Activated T-cell treated with anti-CD3 and anti-CD28 coated beads, Interleukin-2, amount 50 U/mL, for 4 hours (primary cell): Measurements from ENCODE around the gene ID3. TPM values are rescaled to one million over a fixed set of nuclear protein-coding genes. Genes with fewer than 3 reads are reported as not detected.

Experiments
- ATAC-seq, 2 donors: fragments of 200-7000 bp; cut with Tn5 transposase; one replicate each; pipeline ENCODE4 v1.10.0; 2021
- DNase-seq: peaks from one replicate; pipeline ENCODE4 v3.0.0-alpha.2; 2020
- H3K27me3 Mint-ChIP-seq: one replicate; pipeline ENCODE4 v1.8.0; 2021; ENCODE audit warnings: low read depth, mixed read lengths
- H3K36me3 Mint-ChIP-seq: one replicate; pipeline ENCODE4 v1.8.0; 2022; ENCODE audit warnings: mixed read lengths; ENCODE audit not compliant: insufficient read depth
- H3K4me1 Mint-ChIP-seq: one replicate; pipeline ENCODE4 v1.8.0; 2021; ENCODE audit warnings: low read depth, mixed read lengths
- H3K4me3 Mint-ChIP-seq: one replicate; pipeline ENCODE4 v1.8.0; 2021; ENCODE audit warnings: mild to moderate bottlenecking, moderate library complexity, mixed read lengths
- H3K9me3 Mint-ChIP-seq: one replicate; pipeline ENCODE4 v1.8.0; 2021; ENCODE audit warnings: mixed read lengths
- total RNA-seq, 3 donors: library from RNA; stranded (reverse); gene quantifications; one replicate each; pipeline ENCODE4 v1.2.1, GENCODE V29; 2021

Gene ID3
- total RNA-seq, 3 donors from 2014 or later, result 15.1 to 17.1 (median 15.1) TPM

GRCh38 chr1:23564529-23565122, 5.3 kb upstream of the ID3 start:
- Mint-ChIP-seq H3K4me1 (peaks cover 39% of the 10 kb centered on the region), H3K27me3 (peaks cover 30% of the 10 kb centered on the region)

DNA sequence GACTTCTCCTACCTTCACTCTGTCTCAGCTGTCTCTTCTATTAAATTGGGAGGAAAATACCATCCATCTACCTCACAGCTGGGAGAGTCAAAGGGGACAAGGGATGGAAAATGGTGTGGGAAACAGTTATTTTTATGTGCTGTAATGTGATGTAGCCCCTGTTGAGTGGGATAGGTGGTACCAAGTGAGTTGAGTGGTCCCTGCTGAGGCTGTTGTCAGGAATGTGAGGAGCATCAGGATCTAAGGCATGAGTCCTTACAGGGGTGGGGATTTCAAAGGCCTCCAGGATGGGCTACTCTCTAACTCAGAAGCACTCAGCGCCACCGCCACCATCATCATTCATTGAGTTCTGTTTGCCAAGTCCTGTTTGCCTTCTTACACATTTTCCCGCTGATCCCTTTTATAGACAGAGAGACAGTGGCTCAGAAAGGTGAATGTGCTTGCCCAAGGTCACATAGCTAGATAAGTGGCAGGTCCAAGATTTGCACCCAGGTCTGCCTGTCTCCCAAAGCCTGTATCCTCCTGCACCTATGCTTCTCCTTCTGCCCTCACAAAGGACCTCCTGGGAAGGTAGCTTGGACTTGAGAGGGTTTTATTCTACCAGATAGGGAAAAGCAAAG, 4.6 kb upstream of the ID3 start:
- ATAC-seq (no peak), DNase-seq (no peak)
- peaks cover 22% of the 10 kb centered on the region for H3K27me3 Mint-ChIP-seq
- H3K9me3 Mint-ChIP-seq, result no peaks in the 10 kb centered on the region
- no peak overlapping the region for H3K4me3 Mint-ChIP-seq
- peaks cover 44% of the 10 kb centered on the region for H3K4me1 Mint-ChIP-seq
- no peaks in the 10 kb centered on the region for H3K36me3 Mint-ChIP-seq

More at GRCh38 chr1:23564529-23565122, 5.3 kb upstream of the ID3 start:
- Mint-ChIP-seq H3K9me3 (no peaks in the 10 kb centered on the region), H3K4me3 (no peak overlapping the region), H3K36me3 (no peaks in the 10 kb centered on the region)
- no peak for ATAC-seq
- DNase-seq, result no peak

GRCh38 chr1:23563003-23563402, 3.7 kb upstream of the ID3 start:
- Mint-ChIP-seq H3K27me3 (peaks cover 17% of the 10 kb centered on the region), H3K4me3 (no peak overlapping the region), H3K4me1 (peaks cover 46% of the 10 kb centered on the region), H3K36me3 (no peaks in the 10 kb centered on the region), H3K9me3 (no peaks in the 10 kb centered on the region)
- no peak for DNase-seq
- no peak for ATAC-seq

DNA sequence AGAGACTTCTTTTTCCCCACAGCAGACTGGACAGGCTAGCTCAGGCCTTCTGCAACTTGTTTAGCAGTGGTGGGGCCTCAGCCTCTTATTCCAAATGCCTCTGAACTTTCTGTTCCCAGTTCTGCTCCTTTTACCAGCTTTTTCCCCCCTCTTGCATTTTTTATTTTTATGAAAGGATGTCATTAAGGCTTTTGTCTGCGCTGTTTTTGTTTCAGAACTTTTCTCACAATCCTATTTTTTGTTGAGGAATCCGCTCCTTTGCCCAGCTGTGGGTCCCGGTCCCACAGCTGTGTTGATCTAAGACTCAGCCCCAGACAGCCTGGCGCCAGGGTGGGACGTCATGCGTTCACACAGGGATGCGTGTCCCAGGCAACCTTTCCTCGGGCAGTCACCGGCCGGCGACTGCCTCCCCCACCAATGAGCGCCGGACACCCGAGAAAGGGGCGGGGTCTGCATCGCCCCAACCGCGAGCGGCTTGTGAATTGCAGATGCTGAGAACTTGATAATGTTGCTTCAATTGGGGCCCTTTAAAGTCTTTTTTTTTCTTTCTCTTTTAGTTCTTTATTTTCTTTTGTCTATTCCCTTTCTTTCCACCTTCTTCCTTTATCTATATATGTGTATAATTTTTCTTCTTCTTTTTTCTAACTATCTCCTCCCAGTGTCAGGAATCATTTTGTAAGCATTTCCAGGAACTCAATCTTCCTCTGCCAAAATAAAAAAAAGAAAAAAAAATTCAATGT, 3.0 kb upstream of the ID3 start:
- Mint-ChIP-seq H3K4me3 (peak overlapping the region; percentile 42), H3K36me3 (no peaks in the 10 kb centered on the region), H3K27me3 (peaks cover 14% of the 10 kb centered on the region), H3K4me1 (peaks cover 50% of the 10 kb centered on the region), H3K9me3 (no peaks in the 10 kb centered on the region)
- no peak for ATAC-seq
- no peak for DNase-seq

GRCh38 chr1:23561813-23562100, 2.5 kb upstream of the ID3 start:
- H3K36me3 Mint-ChIP-seq, result no peaks in the 10 kb centered on the region
- H3K4me3 Mint-ChIP-seq, result no peak overlapping the region
- no peak for DNase-seq
- peaks cover 53% of the 10 kb centered on the region for H3K4me1 Mint-ChIP-seq
- no peaks in the 10 kb centered on the region for H3K9me3 Mint-ChIP-seq
- peaks cover 11% of the 10 kb centered on the region for H3K27me3 Mint-ChIP-seq
- ATAC-seq, result no peak

DNA sequence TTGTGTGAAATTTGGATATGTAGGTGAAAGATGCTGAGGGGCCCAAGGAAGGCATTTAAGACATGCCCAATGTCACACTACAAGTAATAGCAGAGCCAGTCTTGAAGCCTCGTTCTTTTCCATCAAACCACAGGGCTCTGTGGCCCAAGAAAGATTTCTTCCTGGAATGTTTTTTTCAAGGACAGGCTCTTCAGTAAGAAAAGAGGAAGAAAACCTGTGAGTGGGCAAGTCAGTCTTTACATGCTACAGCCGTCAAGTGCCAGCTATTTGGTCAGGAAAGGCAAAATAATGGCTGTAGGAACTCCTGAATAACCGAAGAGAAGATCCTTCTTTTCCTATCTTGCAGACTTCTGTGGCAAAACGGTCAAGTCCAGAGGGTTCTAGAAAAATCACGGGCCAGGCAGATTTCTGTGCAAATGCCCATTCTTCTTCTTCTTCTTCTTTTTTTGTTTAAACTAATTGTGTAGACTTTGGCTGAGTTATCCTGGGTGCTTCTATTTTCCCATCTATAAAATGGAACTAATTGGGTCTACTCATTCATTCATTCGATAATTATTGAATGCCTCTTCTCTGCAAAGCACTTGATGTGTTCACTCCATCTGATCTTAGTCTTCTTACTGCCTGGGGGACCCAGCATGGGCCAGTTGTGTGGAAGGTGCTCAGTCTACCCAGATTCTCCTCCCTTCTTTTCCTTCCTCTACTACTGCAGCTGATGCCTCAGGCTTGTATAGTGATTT, 1.9 kb upstream of the ID3 start:
- DNase-seq (no peak), ATAC-seq (no peak)
- Mint-ChIP-seq H3K4me1 (peaks cover 58% of the 10 kb centered on the region), H3K36me3 (no peaks in the 10 kb centered on the region), H3K27me3 (peaks cover 7% of the 10 kb centered on the region), H3K4me3 (no peak overlapping the region), H3K9me3 (no peaks in the 10 kb centered on the region)

DNA sequence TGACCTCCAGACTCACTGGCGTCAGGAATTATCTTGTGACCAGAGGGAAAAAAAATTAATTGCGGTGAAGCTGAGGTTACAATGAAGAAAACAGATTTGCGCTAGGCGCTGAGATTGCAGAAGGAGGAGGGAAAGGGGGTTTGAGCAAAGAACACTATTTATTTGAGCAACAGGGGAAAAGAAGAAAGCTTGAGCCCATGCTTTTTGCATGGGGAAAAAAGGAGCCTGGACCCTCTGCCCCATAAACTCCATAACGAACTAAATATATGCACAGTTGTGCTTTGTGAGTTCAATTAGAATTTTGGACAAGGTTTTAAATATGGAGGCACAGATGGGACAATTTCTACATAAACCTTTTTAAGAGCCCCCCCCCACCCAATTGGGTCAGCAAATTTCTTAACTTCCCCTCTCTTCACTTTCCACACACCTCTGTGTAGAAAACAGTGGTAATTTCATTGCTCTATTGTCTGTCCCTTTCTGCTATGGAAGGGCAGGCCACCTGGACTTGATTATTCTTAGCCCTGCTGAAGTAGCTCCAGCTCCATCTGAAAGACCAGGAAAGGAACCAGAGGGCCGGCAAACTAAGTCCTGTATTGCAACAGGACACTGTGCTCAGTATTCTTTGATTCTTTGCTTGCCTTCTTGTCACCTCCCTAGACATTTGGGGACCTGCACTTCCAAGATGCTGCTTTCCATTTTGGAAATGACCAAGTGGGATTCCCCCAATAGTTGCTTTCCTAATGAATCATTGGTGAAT, 862 bp upstream of the ID3 start:
- peaks cover 69% of the 10 kb centered on the region for H3K4me1 Mint-ChIP-seq
- peak overlapping the region; percentile 89 for H3K4me3 Mint-ChIP-seq
- no peak for ATAC-seq
- no peak for DNase-seq
- no peaks in the 10 kb centered on the region for H3K9me3 Mint-ChIP-seq
- no peaks in the 10 kb centered on the region for H3K36me3 Mint-ChIP-seq
- H3K27me3 Mint-ChIP-seq, result peaks cover 4% of the 10 kb centered on the region

GRCh38 chr1:23558872-23559135, 497 bp downstream of the ID3 start:
- Mint-ChIP-seq H3K36me3 (no peaks in the 10 kb centered on the region), H3K4me1 (peaks cover 77% of the 10 kb centered on the region), H3K9me3 (no peaks in the 10 kb centered on the region), H3K27me3 (peaks cover 4% of the 10 kb centered on the region), H3K4me3 (peak overlapping the region; percentile 89)
- no peak for DNase-seq
- no peak for ATAC-seq

DNA sequence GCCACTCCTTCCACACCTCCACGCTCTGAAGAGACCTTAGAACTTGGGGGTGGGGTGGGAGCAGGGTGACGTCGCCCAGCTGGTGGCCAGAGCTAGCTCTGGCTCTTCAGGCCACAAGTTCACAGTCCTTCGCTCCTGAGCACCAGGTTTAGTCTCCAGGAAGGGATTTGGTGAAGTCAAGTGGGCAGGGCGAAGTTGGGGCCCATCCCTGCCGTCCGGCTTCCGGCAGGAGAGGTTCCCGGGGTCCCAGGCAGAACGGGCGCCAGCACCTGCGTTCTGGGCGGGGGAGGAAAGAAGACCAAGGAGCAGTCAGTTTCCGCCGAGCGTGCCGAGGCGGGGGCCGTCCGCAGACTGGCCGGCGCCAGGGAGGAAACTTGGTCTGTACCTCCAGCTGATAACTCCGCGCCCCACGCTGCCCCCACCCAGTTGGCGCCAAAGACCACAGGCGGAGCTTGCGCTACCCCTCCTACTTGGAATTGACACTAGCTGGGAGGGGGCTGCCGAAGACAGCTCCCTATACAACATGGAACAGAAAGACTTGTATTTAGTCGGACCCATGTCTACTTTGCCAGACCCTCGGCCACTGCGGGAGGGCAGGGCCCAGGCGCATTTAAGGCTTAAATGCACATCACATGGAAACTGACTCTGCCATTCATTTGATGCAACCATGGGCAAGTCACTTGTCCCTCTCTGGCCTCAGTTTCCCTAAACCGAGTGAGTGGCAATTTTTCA, 995 bp downstream of the ID3 start:
- Mint-ChIP-seq H3K4me3 (peak overlapping the region; percentile 89), H3K9me3 (no peaks in the 10 kb centered on the region), H3K36me3 (no peaks in the 10 kb centered on the region), H3K27me3 (no peaks in the 10 kb centered on the region), H3K4me1 (peaks cover 77% of the 10 kb centered on the region)
- DNase-seq, result no peak
- ATAC-seq, result no peak

DNA sequence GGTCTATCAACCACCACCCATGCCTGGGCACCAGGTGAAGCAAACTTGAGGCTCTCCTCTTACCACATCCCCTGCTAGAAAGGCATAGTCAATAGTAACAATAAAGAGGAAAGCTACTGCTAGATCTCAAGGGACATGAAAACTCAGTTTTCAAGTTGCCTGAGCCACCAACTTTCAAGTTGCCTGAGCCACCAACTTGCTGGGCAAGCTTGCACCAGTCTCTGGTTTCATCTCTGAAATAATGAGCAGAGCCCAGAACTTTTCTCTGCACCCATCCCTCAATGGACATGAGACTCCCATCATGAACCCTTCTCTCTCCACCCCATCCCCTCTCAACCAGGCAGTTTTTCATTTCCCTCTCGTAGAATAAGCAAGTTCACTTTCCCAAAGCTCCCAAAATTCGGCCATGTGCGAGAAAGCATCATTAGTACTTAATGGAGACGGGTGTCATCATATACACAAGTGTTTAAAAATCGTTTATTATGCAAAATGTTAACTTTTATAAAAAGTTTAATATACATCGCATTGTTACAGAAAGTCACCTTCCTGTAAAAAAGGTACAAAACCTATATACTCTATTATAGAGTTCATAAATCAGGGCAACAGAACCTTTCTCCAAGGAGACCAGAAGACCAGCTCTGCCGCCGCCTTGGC, 1.7 kb downstream of the ID3 start:
- ATAC-seq, result no peak
- Mint-ChIP-seq H3K4me1 (peaks cover 72% of the 10 kb centered on the region), H3K36me3 (no peaks in the 10 kb centered on the region), H3K27me3 (no peaks in the 10 kb centered on the region), H3K9me3 (no peaks in the 10 kb centered on the region), H3K4me3 (peak overlapping the region; percentile 89)
- no peak for DNase-seq

DNA sequence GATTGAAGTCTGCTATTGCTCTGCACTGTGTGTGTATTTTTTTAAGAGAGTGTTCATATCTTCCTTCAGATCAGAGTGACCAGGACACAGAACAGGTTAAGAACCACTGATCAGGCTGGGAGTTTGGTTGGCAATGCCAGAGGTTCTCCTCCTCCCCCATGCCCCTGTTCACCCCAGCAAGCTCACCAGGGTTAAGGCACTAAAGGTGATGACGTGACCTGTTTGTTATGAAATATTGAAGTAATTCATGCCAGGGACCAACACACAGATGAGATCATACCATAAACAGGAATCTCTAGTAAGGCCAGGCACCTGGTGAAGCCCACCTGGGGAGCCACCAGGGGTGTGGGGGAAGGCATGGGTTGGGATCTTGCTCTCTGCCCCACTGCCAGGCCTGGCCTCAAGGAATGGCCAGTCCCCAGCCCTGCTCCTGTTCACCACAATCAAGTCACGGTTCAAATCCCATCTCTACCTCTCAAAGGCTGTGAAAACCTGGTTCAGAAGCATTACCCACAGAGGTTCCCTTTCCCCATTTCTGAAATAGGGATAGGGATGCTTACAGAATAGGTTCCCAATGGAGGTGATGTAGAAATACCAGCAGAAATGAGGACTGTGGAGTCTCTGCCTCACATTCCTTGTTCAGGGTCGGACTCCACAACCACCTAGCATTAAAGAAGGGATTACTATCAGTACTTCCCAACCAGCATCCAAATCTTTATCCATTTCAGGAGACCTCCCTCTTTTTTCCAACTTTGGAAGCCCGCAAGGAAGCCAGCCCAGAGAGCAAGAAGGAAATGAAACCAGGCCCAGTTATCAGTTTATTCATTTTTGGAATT, 2.4 kb downstream of the ID3 start:
- DNase-seq, result no peak
- Mint-ChIP-seq H3K36me3 (no peaks in the 10 kb centered on the region), H3K4me3 (peak overlapping the region; percentile 89), H3K9me3 (no peaks in the 10 kb centered on the region), H3K4me1 (peaks cover 66% of the 10 kb centered on the region), H3K27me3 (no peaks in the 10 kb centered on the region)
- ATAC-seq, result no peak

DNA sequence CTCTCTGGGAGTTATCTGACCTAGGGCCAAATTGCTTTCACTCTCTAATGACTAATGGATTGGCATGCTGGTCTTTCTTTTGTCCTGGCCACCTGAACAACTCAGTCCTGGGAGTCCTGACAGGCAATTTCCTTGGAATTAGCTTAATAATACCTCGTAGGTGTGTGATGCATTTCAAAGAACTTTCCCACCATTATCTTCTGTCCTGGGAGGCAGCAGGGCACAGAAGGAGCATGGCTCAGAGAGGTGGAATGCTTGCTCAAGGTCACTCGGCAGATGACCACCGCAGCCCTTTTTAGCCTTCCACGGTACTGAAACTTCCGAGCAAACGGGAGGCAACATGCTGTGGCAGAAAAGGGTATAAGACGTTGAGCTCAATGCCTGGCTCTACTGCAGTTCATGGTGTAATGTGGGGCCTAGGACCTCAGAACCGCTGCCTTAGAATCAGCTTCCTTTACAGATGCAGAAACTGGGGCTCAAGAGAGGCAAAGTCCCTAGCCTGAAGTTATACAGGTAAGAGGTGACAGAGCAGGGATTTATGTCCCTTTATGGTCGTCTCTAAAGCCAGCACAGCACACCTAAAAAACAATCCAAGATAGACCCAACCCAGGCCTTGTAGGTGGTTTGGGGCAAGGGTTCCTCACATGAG, 3.2 kb downstream of the ID3 start:
- H3K9me3 Mint-ChIP-seq, result no peaks in the 10 kb centered on the region
- ATAC-seq, result no peak
- H3K4me1 Mint-ChIP-seq, result peaks cover 62% of the 10 kb centered on the region
- DNase-seq, result no peak
- no peaks in the 10 kb centered on the region for H3K36me3 Mint-ChIP-seq
- H3K4me3 Mint-ChIP-seq, result peak overlapping the region; percentile 89
- H3K27me3 Mint-ChIP-seq, result no peaks in the 10 kb centered on the region
